Activated T-cell treated with anti-CD3 and anti-CD28 coated beads, Interleukin-2, amount 50 U/mL, for 72 hours (primary cell): Measurements from ENCODE around the gene IHH. TPM values are rescaled to one million over a fixed set of nuclear protein-coding genes. Genes with fewer than 3 reads are reported as not detected.

Source experiments
- ATAC-seq, 2 donors: fragments of 150-1000 bp; cut with Tn5 transposase; replicated peaks in 1 of 2; 2 replicates each; pipeline ENCODE4 v1.10.0; 2021; ENCODE audit warnings: moderate library complexity in 2 of 2, mild to moderate bottlenecking in 1 of 2
- DNase-seq, 2 donors: peaks; one replicate each; pipeline ENCODE4 v3.0.0; 2021 to 2022; ENCODE audit warnings: mixed read lengths in 1 of 2
- H3K27ac Mint-ChIP-seq: one replicate; pipeline ENCODE4 v1.8.0; 2022; ENCODE audit warnings: mild to moderate bottlenecking, moderate library complexity, mixed read lengths
- H3K27me3 Mint-ChIP-seq: one replicate; pipeline ENCODE4 v1.8.0; 2022; ENCODE audit warnings: low read depth, mixed read lengths
- H3K36me3 Mint-ChIP-seq, 2 donors: one replicate each; pipeline ENCODE4 v1.8.0; 2022; ENCODE audit warnings: mixed read lengths in 2 of 2, mild to moderate bottlenecking in 1 of 2; ENCODE audit not compliant: insufficient read depth in 2 of 2
- H3K4me1 Mint-ChIP-seq: one replicate; pipeline ENCODE4 v1.8.0; 2022; ENCODE audit warnings: low read depth, mixed read lengths
- H3K4me3 Mint-ChIP-seq, 2 donors: one replicate each; pipeline ENCODE4 v1.8.0; 2022; ENCODE audit warnings: mild to moderate bottlenecking in 2 of 2, mixed read lengths in 2 of 2, moderate library complexity in 2 of 2
- H3K9me3 Mint-ChIP-seq, 2 donors: one replicate each; pipeline ENCODE4 v1.8.0; 2022; ENCODE audit warnings: mixed read lengths in 2 of 2
- total RNA-seq, 2 donors: library from RNA; stranded (reverse); gene quantifications; one replicate each; pipeline ENCODE4 v1.2.3, GENCODE V29; 2022

Gene IHH
- under 1 TPM; 0.12 to 0.14 TPM for total RNA-seq

DNA sequence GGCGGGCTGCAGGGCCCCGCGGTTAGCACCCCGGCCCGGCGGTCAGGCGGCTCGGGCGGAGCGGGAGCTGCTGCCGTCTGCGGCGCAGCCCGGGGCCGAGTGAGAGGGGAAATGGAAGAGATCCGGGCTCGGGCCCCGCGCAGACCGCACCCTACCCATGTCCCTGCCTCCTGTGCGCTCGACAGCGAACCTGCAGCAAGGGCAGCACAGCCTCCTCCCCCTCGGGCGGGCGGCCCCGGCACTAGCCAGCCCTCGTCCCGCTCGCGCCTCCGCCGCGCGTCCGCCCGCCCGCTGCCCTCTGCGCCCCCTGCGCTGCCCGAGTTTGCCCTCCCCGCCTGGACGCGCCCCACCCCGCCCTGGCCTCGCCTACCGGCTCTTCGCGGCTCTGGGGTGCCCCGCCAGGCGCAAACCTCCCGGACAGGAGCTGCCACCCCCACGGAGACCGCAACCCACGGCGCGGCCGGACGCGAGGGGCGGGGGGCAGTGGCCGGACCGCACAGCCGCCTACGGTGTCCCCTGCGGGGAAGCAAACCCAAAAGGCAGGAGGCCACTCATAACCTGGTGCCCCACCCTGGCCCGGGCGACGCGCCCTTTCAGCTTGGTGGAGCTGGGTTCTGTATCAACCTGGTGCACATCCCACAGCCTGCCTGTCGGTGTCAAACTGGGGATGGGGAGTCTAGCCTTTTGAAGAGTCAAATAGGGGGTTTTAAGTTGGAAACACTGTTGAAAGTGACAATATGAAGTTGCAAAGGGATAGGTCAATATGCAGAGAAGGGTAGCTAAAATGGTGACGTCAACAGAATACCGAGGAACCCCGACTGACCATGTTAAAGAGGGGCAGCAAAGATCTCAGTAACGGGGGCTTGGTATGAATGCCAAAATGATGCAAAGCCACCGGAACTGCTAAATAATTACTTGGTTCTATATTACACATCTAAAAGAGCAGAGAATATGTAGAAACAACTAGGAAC is at the start of gene IHH:
Gene IHH (minus strand): TSS at position 101 of the 971 bp plus-strand sequence. CDS start 454 bp downstream, outside the sequence.
- H3K27me3 Mint-ChIP-seq = peaks cover 74% of the 10 kb centered on the region
- no peak within 1 kb of the TSS for H3K27ac Mint-ChIP-seq
- peak; percentile 21 to 34 for ATAC-seq
- H3K36me3 Mint-ChIP-seq = no peaks in the 10 kb centered on the region
- no peaks in the 10 kb centered on the region for H3K9me3 Mint-ChIP-seq
- peaks cover 18% of the 10 kb centered on the region for H3K4me1 Mint-ChIP-seq
- DNase-seq = peak; percentile 17 to 26
- H3K4me3 Mint-ChIP-seq = peak within 1 kb of the TSS; percentile 71 to 78

- H3K4me1 Mint-ChIP-seq = peaks cover 45% of the 10 kb centered on the region
- H3K9me3 Mint-ChIP-seq = no peaks in the 10 kb centered on the region
- H3K4me3 Mint-ChIP-seq = peak overlapping the region; percentile 48 to 58
- DNase-seq = peak; percentile 49 to 75
- peak; percentile 73 to 90 for ATAC-seq
- H3K27me3 Mint-ChIP-seq = no peaks in the 10 kb centered on the region
- H3K27ac Mint-ChIP-seq = peak overlapping the region; percentile 66
- no peaks in the 10 kb centered on the region for H3K36me3 Mint-ChIP-seq
Observed at GRCh38 chr2:219109471-219109870, 48.8 kb upstream of the IHH start.

DNA sequence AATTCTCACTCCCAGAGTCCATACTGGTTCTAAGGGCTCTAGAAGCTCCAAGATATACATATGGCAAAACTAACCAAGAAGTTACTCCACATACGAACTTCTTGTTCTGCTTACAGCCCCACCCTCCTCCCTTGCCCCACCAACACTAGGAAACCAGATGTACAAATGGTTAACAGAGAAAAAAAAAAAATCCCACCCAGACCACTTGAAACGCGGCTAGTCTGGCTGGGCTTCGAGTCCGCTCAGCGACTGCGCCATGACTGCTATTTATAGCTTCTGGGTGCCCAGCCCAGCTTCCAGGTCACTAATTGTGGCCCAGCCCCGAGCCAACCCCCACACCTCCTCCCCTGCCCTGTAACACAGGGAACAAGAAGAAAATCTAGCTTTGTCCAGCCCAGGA is 47.0 kb upstream of the IHH start:
- peaks cover 47% of the 10 kb centered on the region for H3K4me1 Mint-ChIP-seq
- H3K9me3 Mint-ChIP-seq = no peaks in the 10 kb centered on the region
- no peaks in the 10 kb centered on the region for H3K36me3 Mint-ChIP-seq
- no peaks in the 10 kb centered on the region for H3K27me3 Mint-ChIP-seq
- H3K4me3 Mint-ChIP-seq = no peak overlapping the region
- ATAC-seq = no peak
- H3K27ac Mint-ChIP-seq = no peak overlapping the region
- no peak for DNase-seq

DNA sequence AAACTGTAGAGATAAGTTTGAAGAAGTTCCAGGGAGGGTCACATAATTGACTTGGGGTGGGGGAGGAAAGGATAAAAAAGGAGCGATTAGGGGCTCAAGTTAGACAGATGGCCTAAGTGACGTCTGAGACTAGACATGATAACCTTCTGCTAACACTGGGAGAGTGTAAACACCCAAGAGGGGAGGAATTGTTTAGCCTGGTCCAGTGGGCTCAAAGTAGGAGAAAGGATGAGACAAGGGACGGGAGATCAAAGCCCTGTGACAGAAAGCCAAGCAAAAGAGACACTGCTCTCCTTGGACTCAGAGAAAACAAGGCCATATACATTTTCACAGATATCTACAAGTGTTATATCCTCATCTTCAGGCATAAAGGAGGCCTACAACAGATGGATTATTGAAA is 45.5 kb upstream of the IHH start:
- Mint-ChIP-seq H3K27ac (no peak overlapping the region), H3K4me3 (no peak overlapping the region), H3K27me3 (no peaks in the 10 kb centered on the region), H3K36me3 (no peaks in the 10 kb centered on the region), H3K9me3 (no peaks in the 10 kb centered on the region), H3K4me1 (peaks cover 42% of the 10 kb centered on the region)
- ATAC-seq (no peak), DNase-seq (no peak)

DNA sequence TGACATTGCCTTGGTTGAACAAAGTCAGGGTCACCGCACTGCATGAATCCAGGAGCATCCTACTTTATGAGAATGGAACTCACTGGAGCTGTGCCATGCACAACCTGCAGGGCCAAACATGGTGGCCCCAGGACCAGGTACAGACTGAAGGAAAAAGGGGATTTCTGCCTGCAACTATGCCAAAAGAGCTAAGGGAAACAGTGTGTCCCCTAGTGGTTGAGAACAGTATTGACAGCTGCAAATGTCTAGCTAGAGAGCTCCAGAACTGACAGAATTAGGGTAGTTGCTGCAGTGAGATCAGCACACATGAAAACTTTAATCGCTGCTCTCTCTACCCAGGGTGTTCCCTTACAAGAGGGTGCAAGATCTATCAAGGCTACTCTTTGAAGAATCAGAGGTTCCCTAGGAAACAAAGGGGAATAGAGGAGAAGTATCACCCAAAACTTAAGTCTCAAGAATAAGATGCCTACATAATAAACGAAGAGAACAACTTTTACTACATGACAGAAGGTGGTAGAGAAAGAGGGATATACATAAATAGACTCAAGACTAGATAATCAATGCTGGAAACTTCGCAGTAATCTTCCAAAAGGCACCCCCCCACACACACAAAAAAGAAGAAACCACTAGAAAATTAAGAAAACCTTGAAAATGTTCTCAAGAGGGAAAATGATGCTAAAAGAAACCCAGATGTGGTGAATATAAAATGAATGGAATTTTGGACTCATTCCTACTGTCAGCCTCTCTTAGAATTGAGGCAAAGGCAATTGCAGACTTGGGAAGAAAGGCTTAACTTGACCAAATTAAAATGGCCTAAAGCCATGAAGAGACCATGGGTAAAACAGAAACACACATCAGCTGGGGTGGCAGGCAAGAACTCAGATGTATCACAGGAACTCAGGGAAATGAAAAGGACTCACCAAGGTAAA is 43.6 kb upstream of the IHH start:
- peak; percentile 8 to 23 for DNase-seq
- peak; percentile 63 to 65 for ATAC-seq
- no peak overlapping the region for H3K27ac Mint-ChIP-seq
- peak overlapping the region; percentile 30 to 49 for H3K4me3 Mint-ChIP-seq
- no peaks in the 10 kb centered on the region for H3K36me3 Mint-ChIP-seq
- peaks cover 28% of the 10 kb centered on the region for H3K4me1 Mint-ChIP-seq
- no peaks in the 10 kb centered on the region for H3K9me3 Mint-ChIP-seq
- H3K27me3 Mint-ChIP-seq = no peaks in the 10 kb centered on the region

DNA sequence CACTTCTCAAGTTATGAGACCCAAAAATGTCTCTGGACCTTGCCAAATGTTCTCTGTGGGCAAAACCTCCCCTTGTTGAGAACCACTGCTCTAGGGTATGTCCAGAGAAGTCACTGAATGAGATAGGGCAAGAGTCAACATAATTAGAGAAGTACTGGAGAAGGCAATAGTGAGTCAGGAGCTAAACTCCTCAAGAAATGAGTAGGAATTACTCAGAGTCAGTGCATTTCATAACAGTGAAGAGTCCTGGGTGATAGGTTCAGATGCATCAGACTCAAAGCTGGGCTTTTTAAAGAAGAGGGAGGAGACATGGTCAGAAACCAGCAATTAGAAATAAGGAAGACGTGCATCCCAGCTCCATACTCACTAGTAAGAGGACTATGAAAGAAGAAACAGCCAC is 38.6 kb upstream of the IHH start:
- H3K9me3 Mint-ChIP-seq = no peaks in the 10 kb centered on the region
- peaks cover 5% of the 10 kb centered on the region for H3K4me1 Mint-ChIP-seq
- no peak overlapping the region for H3K4me3 Mint-ChIP-seq
- H3K27ac Mint-ChIP-seq = no peak overlapping the region
- H3K36me3 Mint-ChIP-seq = no peaks in the 10 kb centered on the region
- no peak for DNase-seq
- ATAC-seq = peak; percentile 58 to 88
- no peaks in the 10 kb centered on the region for H3K27me3 Mint-ChIP-seq

- H3K27ac Mint-ChIP-seq = no peak overlapping the region
- H3K4me1 Mint-ChIP-seq = no peaks in the 10 kb centered on the region
- H3K9me3 Mint-ChIP-seq = no peaks in the 10 kb centered on the region
- H3K4me3 Mint-ChIP-seq = no peak overlapping the region
- H3K27me3 Mint-ChIP-seq = no peaks in the 10 kb centered on the region
- DNase-seq (no peak), ATAC-seq (no peak)
- H3K36me3 Mint-ChIP-seq = no peaks in the 10 kb centered on the region
Observed at GRCh38 chr2:219095406-219095935, 34.8 kb upstream of the IHH start.

GRCh38 chr2:219094171-219094570 is 33.5 kb upstream of the IHH start:
- H3K4me3 Mint-ChIP-seq = no peak overlapping the region
- DNase-seq (no peak), ATAC-seq (no peak)
- H3K27ac Mint-ChIP-seq = no peak overlapping the region
- no peaks in the 10 kb centered on the region for H3K27me3 Mint-ChIP-seq
- no peaks in the 10 kb centered on the region for H3K4me1 Mint-ChIP-seq
- peaks cover 0 to 1% of the 10 kb centered on the region in 2 donors for H3K36me3 Mint-ChIP-seq
- H3K9me3 Mint-ChIP-seq = no peaks in the 10 kb centered on the region

DNA sequence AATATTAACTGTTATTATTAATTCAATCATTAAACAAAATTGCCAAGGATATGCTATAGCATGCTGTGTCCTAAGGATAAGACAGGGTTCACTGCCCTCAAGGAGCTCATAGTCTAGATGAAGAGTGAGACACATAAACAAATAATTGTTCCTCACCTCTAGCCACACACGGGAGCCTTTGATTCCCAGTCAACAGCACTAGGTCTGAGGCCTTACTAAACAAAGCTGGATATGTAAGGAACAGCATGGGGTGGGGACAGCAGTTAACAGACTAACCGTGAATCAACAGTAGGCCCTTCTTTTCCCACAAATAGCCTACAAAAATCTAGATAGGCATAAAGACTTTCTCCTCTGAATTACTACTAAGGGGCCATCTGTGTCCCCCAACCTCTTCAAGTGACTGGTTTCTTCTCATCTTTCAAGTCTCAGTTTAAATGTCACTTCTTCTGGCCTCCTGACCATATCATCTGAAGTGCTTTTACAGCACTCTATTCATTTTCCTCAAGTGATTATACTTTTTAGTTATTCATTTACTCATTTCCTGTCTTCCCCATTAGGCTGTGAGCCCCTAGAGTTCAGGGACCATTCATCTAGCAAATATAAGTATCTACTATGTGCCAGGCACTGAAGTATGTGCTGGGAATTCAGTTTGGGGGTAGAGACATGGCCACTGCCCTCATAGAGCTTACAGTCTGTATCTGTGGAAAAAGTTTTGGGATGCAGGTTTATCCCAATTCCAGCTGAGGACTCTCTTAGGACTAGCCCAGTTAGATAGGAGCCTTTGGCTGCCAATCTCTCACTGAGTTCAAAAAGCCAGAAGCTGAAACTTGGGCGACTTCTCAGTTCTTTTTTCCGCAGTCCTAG is 29.9 kb upstream of the IHH start:
- peaks cover 15% of the 10 kb centered on the region for H3K4me1 Mint-ChIP-seq
- ATAC-seq (no peak), DNase-seq (no peak)
- no peaks in the 10 kb centered on the region for H3K9me3 Mint-ChIP-seq
- peaks cover 1% of the 10 kb centered on the region in 2 donors for H3K36me3 Mint-ChIP-seq
- no peaks in the 10 kb centered on the region for H3K27me3 Mint-ChIP-seq
- H3K27ac Mint-ChIP-seq = peak overlapping the region; percentile 0
- no peak overlapping the region for H3K4me3 Mint-ChIP-seq

DNA sequence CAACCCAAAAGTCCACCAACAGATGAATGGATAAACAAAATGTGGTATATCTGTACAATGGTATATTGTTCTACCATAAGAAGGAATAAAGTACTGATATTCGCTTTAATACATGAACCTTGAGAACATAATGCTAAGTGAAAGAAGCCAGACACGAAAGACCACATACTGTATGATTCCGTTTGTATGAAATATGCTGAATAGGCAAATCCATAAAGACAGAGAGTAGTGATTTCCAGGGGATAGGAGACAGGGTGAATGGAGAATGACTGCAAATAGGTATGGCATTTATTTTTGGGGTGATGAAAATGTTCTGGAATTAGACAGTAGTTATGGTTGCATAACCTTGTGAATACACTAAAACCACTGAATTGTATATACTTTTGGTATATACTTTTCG is 28.6 kb upstream of the IHH start:
- ATAC-seq = no peak
- no peaks in the 10 kb centered on the region for H3K27me3 Mint-ChIP-seq
- no peak overlapping the region for H3K4me3 Mint-ChIP-seq
- H3K9me3 Mint-ChIP-seq = no peaks in the 10 kb centered on the region
- peaks cover 1% of the 10 kb centered on the region in 2 donors for H3K36me3 Mint-ChIP-seq
- peaks cover 15% of the 10 kb centered on the region for H3K4me1 Mint-ChIP-seq
- no peak overlapping the region for H3K27ac Mint-ChIP-seq
- DNase-seq = no peak

DNA sequence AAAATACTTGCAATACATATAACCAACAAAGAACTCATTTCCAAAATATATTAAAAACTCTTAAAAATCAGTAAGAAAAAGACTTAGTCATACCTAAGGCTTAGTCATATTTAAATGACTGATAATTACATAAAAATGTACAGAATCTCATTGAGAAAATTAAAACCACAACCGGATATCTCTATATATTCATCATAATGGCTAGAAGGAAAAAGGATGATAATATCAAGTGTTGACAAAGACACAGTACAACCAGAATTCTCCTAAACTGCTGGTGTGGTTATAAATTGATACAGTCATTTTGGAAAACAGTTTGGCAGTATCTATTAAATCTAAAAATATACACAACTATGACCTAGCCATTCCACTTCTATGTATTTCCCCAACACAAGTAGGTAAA is 27.1 kb upstream of the IHH start:
- Mint-ChIP-seq H3K9me3 (no peaks in the 10 kb centered on the region), H3K27me3 (no peaks in the 10 kb centered on the region), H3K36me3 (peaks cover 1% of the 10 kb centered on the region in 2 donors), H3K4me3 (no peak overlapping the region), H3K4me1 (peaks cover 15% of the 10 kb centered on the region), H3K27ac (no peak overlapping the region)
- DNase-seq = no peak
- no peak for ATAC-seq

- H3K36me3 Mint-ChIP-seq = peaks cover 1% of the 10 kb centered on the region in 2 donors
- H3K27ac Mint-ChIP-seq = no peak overlapping the region
- H3K4me1 Mint-ChIP-seq = peaks cover 15% of the 10 kb centered on the region
- no peaks in the 10 kb centered on the region for H3K27me3 Mint-ChIP-seq
- no peaks in the 10 kb centered on the region for H3K9me3 Mint-ChIP-seq
- DNase-seq (no peak), ATAC-seq (no peak)
- no peak overlapping the region for H3K4me3 Mint-ChIP-seq
Observed at GRCh38 chr2:219087361-219087760, 26.6 kb upstream of the IHH start.
